Vagina (tissue), 2 donors: ENCODE data around the gene NDUFV1. TPM values are rescaled to one million over a fixed set of nuclear protein-coding genes. Genes with fewer than 3 reads are reported as not detected.
A peak's percentile ranks its signal among the peaks of the same experiment; 100 is the strongest.

Experiments
- DNase-seq, 2 donors: peaks; one replicate each; pipeline ENCODE4 v3.0.0-alpha.2; 2017; ENCODE audit errors: extremely low spot score in 2 of 2
- H3K27ac ChIP-seq: fragments of 200-600 bp; sonication (generic); one replicate; pipeline ENCODE4 v1.5.1; 2019
- H3K27me3 ChIP-seq: fragments of 200-600 bp; sonication (generic); one replicate; pipeline ENCODE4 v1.5.1; 2019
- H3K36me3 ChIP-seq, 2 donors: fragments of 200-600 bp; sonication (generic); one replicate each; pipeline ENCODE4 v1.5.1; 2017 to 2019
- H3K4me1 ChIP-seq: fragments of 200-600 bp; sonication (generic); one replicate; pipeline ENCODE4 v1.5.1; 2019
- H3K4me3 ChIP-seq, 2 donors: fragments of 200-600 bp; sonication (generic); 1 replicate in 1 of 2; 2 replicates in 1 of 2; pipeline ENCODE4 v1.5.1; 2016 to 2019
- H3K9me3 ChIP-seq: fragments of 200-600 bp; sonication (generic); one replicate; pipeline ENCODE4 v1.5.1; 2019
- POLR2A ChIP-seq, 2 donors: fragments of 450-650 bp; IDR thresholded peaks; one replicate each; pipeline ENCODE4 v1.6.1; 2017; ENCODE audit warnings: antibody characterized with exemption in 2 of 2, mild to moderate bottlenecking in 2 of 2, moderate library complexity in 2 of 2
- POLR2AphosphoS5 ChIP-seq, 2 donors: sonication (generic); formaldehyde crosslinking; IDR thresholded peaks; one replicate each; pipeline ENCODE4 v1.9.0; 2017; ENCODE audit warnings: antibody characterized with exemption in 2 of 2, mild to moderate bottlenecking in 2 of 2, low read depth in 1 of 2; ENCODE audit not compliant: insufficient read depth in 1 of 2
- intact Hi-C: fragments of 100-400 bp; cut with DNase I; formaldehyde crosslinking; loops from one replicate; pipeline ENCODE4 v1.15.1; 2023
- total RNA-seq: library from RNA; depleted of rRNA; stranded (reverse); fragments of >200 nt; gene quantifications from one replicate; pipeline ENCODE4 v1.2.3, GENCODE V29; 2016
- TF ChIP-seq, protein P1 (sequence below), 3 experiments: fragments of 450-650 bp in 2 of 3; fragments of 200-600 bp in 1 of 3; sonication (generic) in 1 of 3; IDR thresholded peaks; one replicate each; pipeline ENCODE4 v1.5.1; 2017 to 2019; ENCODE audit warnings: antibody characterized with exemption in 3 of 3, mild to moderate bottlenecking in 2 of 3, moderate library complexity in 2 of 3

Gene NDUFV1
- total RNA-seq, 1 donor from 2014 or later: 254 TPM

DNA sequence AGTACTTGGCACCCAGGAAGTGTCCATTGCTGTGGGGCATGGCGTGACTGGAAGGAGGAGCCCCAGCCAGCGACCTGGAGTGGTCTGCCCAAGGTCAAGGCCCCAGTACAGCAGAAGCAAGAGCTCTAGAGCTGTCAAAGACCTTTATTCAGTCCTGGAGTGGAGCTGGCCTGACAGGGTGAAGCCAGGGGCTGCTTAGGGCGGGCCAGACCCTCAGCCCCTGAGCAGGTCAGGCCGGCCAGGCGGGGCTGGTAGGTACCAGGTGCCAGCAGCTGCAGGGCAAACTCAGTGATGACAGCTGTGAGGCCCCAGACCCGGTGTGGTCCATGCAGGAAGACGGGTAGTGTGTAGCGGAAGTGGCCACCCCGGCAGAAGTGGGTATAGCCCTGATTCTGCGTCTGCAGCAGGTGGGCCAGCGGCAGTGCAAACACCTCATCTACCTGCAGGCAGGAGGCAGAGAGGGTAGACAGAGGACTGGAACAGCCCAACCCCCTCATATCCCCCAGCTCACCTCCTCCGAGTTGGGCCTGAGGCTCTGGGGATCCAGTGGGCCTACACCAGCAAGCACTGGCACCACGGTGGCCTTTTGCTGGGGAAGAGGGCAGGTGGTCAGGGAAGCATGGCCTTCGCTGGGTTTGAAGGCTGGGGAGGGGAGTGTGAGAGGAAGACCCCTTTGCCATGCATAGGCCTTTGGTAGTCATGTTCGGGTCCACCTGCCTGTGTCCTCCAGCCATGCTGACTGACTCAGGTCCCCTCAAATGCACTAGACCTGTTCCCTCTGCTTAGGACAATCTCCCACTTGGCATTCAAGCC is 21.3 kb downstream of the NDUFV1 start:
- TF ChIP-seq POLR2A (IDR thresholded peaks at IDR 0.05): no peak
- TF ChIP-seq, protein P1, sequence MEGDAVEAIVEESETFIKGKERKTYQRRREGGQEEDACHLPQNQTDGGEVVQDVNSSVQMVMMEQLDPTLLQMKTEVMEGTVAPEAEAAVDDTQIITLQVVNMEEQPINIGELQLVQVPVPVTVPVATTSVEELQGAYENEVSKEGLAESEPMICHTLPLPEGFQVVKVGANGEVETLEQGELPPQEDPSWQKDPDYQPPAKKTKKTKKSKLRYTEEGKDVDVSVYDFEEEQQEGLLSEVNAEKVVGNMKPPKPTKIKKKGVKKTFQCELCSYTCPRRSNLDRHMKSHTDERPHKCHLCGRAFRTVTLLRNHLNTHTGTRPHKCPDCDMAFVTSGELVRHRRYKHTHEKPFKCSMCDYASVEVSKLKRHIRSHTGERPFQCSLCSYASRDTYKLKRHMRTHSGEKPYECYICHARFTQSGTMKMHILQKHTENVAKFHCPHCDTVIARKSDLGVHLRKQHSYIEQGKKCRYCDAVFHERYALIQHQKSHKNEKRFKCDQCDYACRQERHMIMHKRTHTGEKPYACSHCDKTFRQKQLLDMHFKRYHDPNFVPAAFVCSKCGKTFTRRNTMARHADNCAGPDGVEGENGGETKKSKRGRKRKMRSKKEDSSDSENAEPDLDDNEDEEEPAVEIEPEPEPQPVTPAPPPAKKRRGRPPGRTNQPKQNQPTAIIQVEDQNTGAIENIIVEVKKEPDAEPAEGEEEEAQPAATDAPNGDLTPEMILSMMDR (IDR thresholded peaks at IDR 0.05): no peak
- no peak for TF ChIP-seq POLR2AphosphoS5 (IDR thresholded peaks at IDR 0.05; ENCODE audit: insufficient read depth in 1 of 2, low read depth in 1 of 2)
- DNase-seq: no peak
- H3K27ac ChIP-seq: no peak overlapping the region
- intact Hi-C loops: no loop called here
- H3K4me1 ChIP-seq: peaks cover 24% of the 10 kb centered on the region
- no peaks in the 10 kb centered on the region for H3K9me3 ChIP-seq
- H3K27me3 ChIP-seq: no peaks in the 10 kb centered on the region
- no peaks in the 10 kb centered on the region for H3K36me3 ChIP-seq
- H3K4me3 ChIP-seq: no peak overlapping the region

DNA sequence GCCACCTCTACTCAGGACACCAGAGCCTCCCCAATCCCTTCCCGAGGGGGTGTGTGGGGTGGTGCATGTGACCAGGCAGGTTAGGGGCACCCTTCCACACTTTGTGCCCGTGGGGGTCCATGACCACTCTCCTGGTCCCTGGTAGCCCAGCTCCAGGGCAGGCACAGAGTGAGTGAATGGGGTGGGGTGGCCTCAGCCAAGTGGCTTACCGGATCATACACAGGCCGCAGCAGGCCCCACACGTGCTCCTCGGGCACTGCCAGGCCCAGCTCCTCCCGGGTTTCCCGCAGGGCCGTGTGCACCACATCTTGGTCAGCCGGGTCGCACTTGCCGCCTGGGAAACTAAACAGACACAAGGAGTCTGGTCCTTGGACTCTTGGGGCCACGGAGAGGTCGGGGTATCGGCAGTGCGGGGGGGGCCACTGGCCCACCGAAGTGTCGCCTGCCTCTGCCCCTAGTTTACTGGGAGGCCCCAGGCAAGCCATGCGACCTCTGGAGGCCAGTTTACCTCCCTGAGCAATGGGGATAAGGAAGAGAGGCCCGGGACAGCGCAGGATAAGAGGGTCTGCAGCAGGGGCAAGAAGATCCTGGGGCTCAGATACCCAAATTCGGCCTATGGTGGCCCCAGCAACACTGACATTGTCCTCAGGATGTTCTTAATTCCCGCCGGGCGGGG is 22.1 kb downstream of the NDUFV1 start:
- Histone ChIP-seq H3K4me3 (peak overlapping the region; percentile 58 to 71), H3K4me1 (peaks cover 24% of the 10 kb centered on the region), H3K27me3 (no peaks in the 10 kb centered on the region), H3K36me3 (no peaks in the 10 kb centered on the region), H3K27ac (peak overlapping the region; percentile 89), H3K9me3 (no peaks in the 10 kb centered on the region)
- intact Hi-C loops: no loop called here
- TF ChIP-seq POLR2A (IDR thresholded peaks at IDR 0.05) (no peak), POLR2AphosphoS5 (IDR thresholded peaks at IDR 0.05; ENCODE audit: insufficient read depth in 1 of 2, low read depth in 1 of 2) (no peak)
- TF ChIP-seq, protein P1 (IDR thresholded peaks at IDR 0.05): no peak
- DNase-seq: no peak

DNA sequence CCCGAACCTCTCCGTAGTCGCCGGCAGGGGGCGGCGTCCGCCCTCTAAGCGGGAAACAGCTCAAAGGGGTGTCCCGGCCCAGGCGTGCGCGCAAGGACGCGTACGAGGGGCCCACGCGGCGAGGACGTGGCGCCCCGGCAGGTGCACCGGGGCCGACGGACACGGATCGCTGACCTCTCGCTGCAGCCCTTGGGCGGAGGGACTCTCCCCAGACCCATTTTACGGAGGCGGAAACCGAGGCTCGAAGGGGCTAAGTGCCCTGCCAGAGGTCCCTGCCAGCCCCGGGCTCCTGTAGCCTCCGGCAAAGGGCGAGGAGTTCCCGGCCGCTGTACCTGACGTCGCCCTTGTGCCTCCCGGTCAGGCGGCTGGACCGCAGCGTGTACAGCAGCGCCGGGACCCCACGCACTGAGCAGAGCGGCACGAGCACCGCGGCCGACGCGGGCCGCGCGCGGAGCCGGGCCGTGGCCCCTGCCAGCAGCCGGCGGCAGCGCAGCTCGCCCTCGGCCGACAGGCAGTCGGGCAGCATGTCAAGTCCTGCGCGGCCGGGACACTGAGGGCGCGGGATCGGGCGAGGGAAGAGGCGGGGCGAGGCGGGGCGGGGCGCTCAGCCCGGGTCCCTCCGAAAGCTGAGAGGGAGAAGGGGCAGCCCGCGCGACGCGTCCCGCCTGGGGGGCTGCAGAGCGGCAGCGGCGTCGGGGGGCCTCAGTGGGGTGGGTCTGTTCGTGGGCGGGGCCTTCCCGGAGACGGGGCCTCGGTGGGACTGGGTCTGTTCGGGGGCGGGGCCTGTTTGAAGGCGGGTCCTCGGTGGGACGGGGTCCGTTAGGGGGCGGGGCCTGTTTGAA is 22.9 kb downstream of the NDUFV1 start, which contains the start of gene NUDT8:
NUDT8 (minus strand) TSS at position 552 of the 842 bp plus-strand sequence; CDS start at position 526, 26 bp downstream.
- peak in 1 of 2 donors; percentile 33 for TF ChIP-seq POLR2A (IDR thresholded peaks at IDR 0.05)
- TF ChIP-seq, protein P1 (IDR thresholded peaks at IDR 0.05): peak; percentile 60 to 84 (median 66)
- TF ChIP-seq POLR2AphosphoS5 (IDR thresholded peaks at IDR 0.05; ENCODE audit: insufficient read depth in 1 of 2, low read depth in 1 of 2): peak; percentile 41 to 60
- Histone ChIP-seq H3K36me3 (no peaks in the 10 kb centered on the region), H3K4me3 (peak within 1 kb of the TSS; percentile 58 to 71), H3K27ac (peak within 1 kb of the TSS; percentile 91), H3K9me3 (no peaks in the 10 kb centered on the region), H3K4me1 (peaks cover 24% of the 10 kb centered on the region), H3K27me3 (no peaks in the 10 kb centered on the region)
- intact Hi-C loops: no loop called here
- no peak for DNase-seq

DNA sequence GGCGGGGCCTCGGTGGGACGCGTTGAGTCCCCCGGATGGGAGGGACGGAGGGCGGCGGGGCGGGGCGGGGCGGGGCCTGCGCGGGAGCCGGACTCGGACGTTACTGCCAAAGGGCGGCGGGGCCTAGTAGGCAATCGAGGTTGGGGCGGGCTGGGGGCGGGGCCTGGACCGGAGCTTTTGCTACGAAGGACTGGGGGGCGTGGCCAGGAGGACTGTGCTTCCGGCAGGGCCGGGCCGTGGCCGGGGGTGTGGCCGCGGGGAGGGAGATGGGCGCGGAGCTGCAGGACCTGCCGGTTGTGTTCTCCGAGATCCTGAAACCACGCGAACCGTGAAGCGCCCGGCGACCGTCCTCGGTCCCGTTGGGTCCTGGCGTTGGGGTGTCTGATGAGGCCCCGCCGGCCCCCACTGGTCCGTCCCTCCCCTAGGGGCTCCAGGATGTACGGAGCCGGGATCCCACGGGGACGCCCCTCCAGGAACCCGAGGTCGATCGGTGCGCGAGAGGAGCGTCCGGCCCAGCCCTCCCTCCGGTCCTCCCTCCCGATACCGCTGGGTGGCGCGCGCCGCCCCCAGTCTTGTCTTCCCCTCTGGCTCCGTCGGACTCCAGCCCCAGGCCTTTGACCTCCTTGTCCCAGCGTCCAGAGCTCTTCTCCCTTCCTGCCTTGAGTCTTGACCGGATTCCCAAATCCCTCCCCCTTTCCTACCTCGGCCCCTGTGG is 23.6 kb downstream of the NDUFV1 start:
- peak in 1 of 2 donors; percentile 99 for DNase-seq
- intact Hi-C loops: no loop called here
- TF ChIP-seq POLR2AphosphoS5 (IDR thresholded peaks at IDR 0.05; ENCODE audit: insufficient read depth in 1 of 2, low read depth in 1 of 2) (peak; percentile 62 to 92), POLR2A (IDR thresholded peaks at IDR 0.05) (peak in 1 of 2 donors; percentile 67)
- TF ChIP-seq, protein P1 (IDR thresholded peaks at IDR 0.05): peak in 1 of 3 experiments; percentile 53
- H3K4me1 ChIP-seq: peaks cover 24% of the 10 kb centered on the region
- H3K27ac ChIP-seq: peak overlapping the region; percentile 91
- peak overlapping the region; percentile 58 to 71 for H3K4me3 ChIP-seq
- no peaks in the 10 kb centered on the region for H3K27me3 ChIP-seq
- no peaks in the 10 kb centered on the region for H3K9me3 ChIP-seq
- no peaks in the 10 kb centered on the region for H3K36me3 ChIP-seq
